Naive thymus-derived CD4-positive, alpha-beta T cell (primary cell): ENCODE data around the gene NCK1. TPM values are rescaled to one million over a fixed set of nuclear protein-coding genes. Genes with fewer than 3 reads are reported as not detected.
A peak's percentile ranks its signal among the peaks of the same experiment; 100 is the strongest.
"Not testable (repeated sequence)": the region's sequence is repeated elsewhere in the genome, so short reads cannot be mapped to it uniquely, and the experiment has no call there.

Experiments
- ATAC-seq: fragments of 150-1000 bp; cut with Tn5 transposase; 2 replicates; pipeline ENCODE4 v1.10.0; 2021; ENCODE audit warnings: mild to moderate bottlenecking, moderate library complexity
- CTCF ChIA-PET: fragments of 350-600 bp; sonication (Branson Sonifier 250); formaldehyde crosslinking; loops from one replicate; lab custom pipeline; 2021; ENCODE audit warnings: antibody characterized with exemption; lab: Charles Lee
- POLR2A ChIA-PET: fragments of 350-600 bp; sonication (Branson Sonifier 250); formaldehyde crosslinking; loops from one replicate; lab custom pipeline; 2021; ENCODE audit warnings: antibody characterized with exemption, inconsistent platforms; lab: Charles Lee
- DNase-seq, 9 donors: peaks; one replicate each; pipeline versions ENCODE4 v3.0.0 to v3.0.0-alpha.2; 2020 to 2022; ENCODE audit warnings: mixed read lengths in 1 of 9
- H3K27ac ChIP-seq: one replicate; pipeline ENCODE4 v1.7.0; 2013; ENCODE audit warnings: mild to moderate bottlenecking, low read depth, low read length, moderate library complexity
- H3K27me3 ChIP-seq, 2 donors: one replicate each; pipeline ENCODE4 v1.7.0; 2013; ENCODE audit warnings: low read length in 2 of 2, mild to moderate bottlenecking in 2 of 2, moderate library complexity in 2 of 2; ENCODE audit not compliant: control insufficient read depth in 2 of 2, insufficient read depth in 2 of 2
- H3K36me3 ChIP-seq, 3 experiments: 1 replicate in 2 of 3; 2 replicates in 1 of 3; pipeline ENCODE4 v1.7.0; 2013; ENCODE audit warnings: low read length in 3 of 3, mild to moderate bottlenecking in 3 of 3, moderate library complexity in 1 of 3; ENCODE audit not compliant: insufficient read depth in 3 of 3, control insufficient read depth in 2 of 3
- H3K4me1 ChIP-seq, 2 donors: one replicate each; pipeline ENCODE4 v1.7.0; 2013; ENCODE audit warnings: low read length in 2 of 2, mild to moderate bottlenecking in 2 of 2, moderate library complexity in 1 of 2; ENCODE audit not compliant: control insufficient read depth in 2 of 2, insufficient read depth in 2 of 2
- H3K4me3 ChIP-seq: 2 replicates; pipeline ENCODE4 v1.7.0; 2013; ENCODE audit warnings: mild to moderate bottlenecking, low read length
- H3K9me3 ChIP-seq, 3 experiments: 1 replicate in 2 of 3; 2 replicates in 1 of 3; pipeline ENCODE4 v1.7.0; 2013; ENCODE audit warnings: low read length in 3 of 3; ENCODE audit not compliant: control insufficient read depth in 2 of 3
- H3K27ac Mint-ChIP-seq, 9 donors: one replicate each; pipeline ENCODE4 v1.8.0; 2020 to 2022; ENCODE audit warnings: mixed read lengths in 9 of 9, mild to moderate bottlenecking in 8 of 9, moderate library complexity in 5 of 9, inconsistent platforms in 2 of 9
- H3K27me3 Mint-ChIP-seq, 5 donors: one replicate each; pipeline ENCODE4 v1.8.0; 2021 to 2022; ENCODE audit warnings: mixed read lengths in 5 of 5, mild to moderate bottlenecking in 1 of 5
- H3K36me3 Mint-ChIP-seq, 5 donors: one replicate each; pipeline ENCODE4 v1.8.0; 2020 to 2022; ENCODE audit warnings: mixed read lengths in 5 of 5, mild to moderate bottlenecking in 3 of 5, inconsistent platforms in 1 of 5
- H3K4me1 Mint-ChIP-seq, 7 donors: one replicate each; pipeline ENCODE4 v1.8.0; 2020 to 2022; ENCODE audit warnings: mixed read lengths in 7 of 7, mild to moderate bottlenecking in 3 of 7, inconsistent platforms in 1 of 7
- H3K4me3 Mint-ChIP-seq, 10 donors: one replicate each; pipeline ENCODE4 v1.8.0; 2020 to 2022; ENCODE audit warnings: mild to moderate bottlenecking in 10 of 10, mixed read lengths in 10 of 10, moderate library complexity in 6 of 10, inconsistent platforms in 2 of 10
- H3K9me3 Mint-ChIP-seq, 11 donors: one replicate each; pipeline ENCODE4 v1.8.0; 2020 to 2022; ENCODE audit warnings: mixed read lengths in 11 of 11, mild to moderate bottlenecking in 4 of 11, inconsistent platforms in 1 of 11, moderate library complexity in 1 of 11
- intact Hi-C, 2 donors: fragments of 100-400 bp; cut with micrococcal nuclease; formaldehyde crosslinking; loops; one replicate each; pipeline ENCODE4 v1.15.1; 2023
- polyA plus RNA-seq, 2 donors: library from polyadenylated mRNA; unstranded; fragments of 300-500 nt; fragmentation: Illumina TruSeq; gene quantifications; one replicate each; pipeline ENCODE4 v1.2.3, GENCODE V29; 2021
- total RNA-seq, 6 experiments: library from RNA in 5 of 6; stranded (reverse) in 5 of 6; gene quantifications; 1 replicate in 5 of 6; 2 replicates in 1 of 6; pipeline ENCODE4 v1.2.3 and lab custom pipeline; 2021 to 2026

Gene NCK1
- total and polyA plus RNA-seq, 7 experiments from 2014 or later, result 39.1 to 59.6 (median 47.3) TPM

- Histone ChIP-seq H3K4me1 (no peaks in the 10 kb centered on the region), H3K27ac (no peak overlapping the region), H3K4me3 (no peak overlapping the region), H3K36me3 (no peaks in the 10 kb centered on the region), H3K9me3 (no peaks in the 10 kb centered on the region), H3K27me3 (no peaks in the 10 kb centered on the region)
- Mint-ChIP-seq H3K4me1 (peaks cover 0 to 8% (median 4%) of the 10 kb centered on the region in 7 donors), H3K27ac (no peak overlapping the region), H3K36me3 (peaks cover 0 to 10% (median 0%) of the 10 kb centered on the region in 5 donors), H3K27me3 (no peaks in the 10 kb centered on the region), H3K9me3 (peaks cover 0 to 4% (median 0%) of the 10 kb centered on the region in 11 donors), H3K4me3 (no peak overlapping the region)
- ChIA-PET POLR2A (no interaction called here), CTCF (no interaction called here)
- DNase-seq, result no peak
- no peak for ATAC-seq
- intact Hi-C loops, result no loop called here
These were observed 99.1 kb downstream of the NCK1 start for GRCh38 chr3:136960838-136961836.

GRCh38 chr3:136962927-136963326 lies 100.9 kb downstream of the NCK1 start:
- no peak for DNase-seq
- POLR2A ChIA-PET, result no interaction called here
- peaks cover 0 to 8% (median 0%) of the 10 kb centered on the region in 7 donors for H3K4me1 Mint-ChIP-seq
- H3K36me3 Mint-ChIP-seq, result peaks cover 0 to 10% (median 0%) of the 10 kb centered on the region in 5 donors
- Histone ChIP-seq H3K4me3 (no peak overlapping the region), H3K27ac (no peak overlapping the region), H3K27me3 (no peaks in the 10 kb centered on the region), H3K4me1 (no peaks in the 10 kb centered on the region), H3K9me3 (no peaks in the 10 kb centered on the region), H3K36me3 (no peaks in the 10 kb centered on the region)
- H3K27ac Mint-ChIP-seq, result no peak overlapping the region
- intact Hi-C loops, result no loop called here
- H3K27me3 Mint-ChIP-seq, result no peaks in the 10 kb centered on the region
- CTCF ChIA-PET, result interaction anchor here (0.7 kb wide), 2 partner anchors 10 to 58 kb away, joined by 3 to 7 read pairs; no protein-coding TSS in a partner anchor
- ATAC-seq, result no peak
- peaks cover 0 to 4% (median 0%) of the 10 kb centered on the region in 11 donors for H3K9me3 Mint-ChIP-seq
- no peak overlapping the region for H3K4me3 Mint-ChIP-seq

GRCh38 chr3:136969539-136969938 lies 107.5 kb downstream of the NCK1 start:
- Mint-ChIP-seq H3K9me3 (peaks cover 0 to 31% (median 13%) of the 10 kb centered on the region in 11 donors), H3K36me3 (peaks cover 3 to 22% (median 9%) of the 10 kb centered on the region in 5 donors)
- H3K27ac Mint-ChIP-seq, H3K27me3 Mint-ChIP-seq, DNase-seq, CTCF ChIA-PET, H3K36me3 ChIP-seq, H3K27ac ChIP-seq, POLR2A ChIA-PET, H3K4me3 ChIP-seq, ATAC-seq, H3K9me3 ChIP-seq, H3K4me1 ChIP-seq, H3K4me1 Mint-ChIP-seq, H3K4me3 Mint-ChIP-seq, intact Hi-C loops, H3K27me3 ChIP-seq: not testable (repeated sequence)

GRCh38 chr3:136973352-136973751 lies 111.3 kb downstream of the NCK1 start:
- Mint-ChIP-seq H3K4me1 (no peaks in the 10 kb centered on the region), H3K9me3 (peaks cover 4 to 44% (median 19%) of the 10 kb centered on the region in 11 donors), H3K4me3 (no peak overlapping the region), H3K27ac (no peak overlapping the region), H3K36me3 (peaks cover 8 to 32% (median 14%) of the 10 kb centered on the region in 5 donors), H3K27me3 (no peaks in the 10 kb centered on the region)
- ChIA-PET POLR2A (no interaction called here), CTCF (no interaction called here)
- DNase-seq (no peak), ATAC-seq (no peak)
- Histone ChIP-seq H3K4me3 (no peak overlapping the region), H3K9me3 (no peaks in the 10 kb centered on the region), H3K27me3 (no peaks in the 10 kb centered on the region), H3K27ac (no peak overlapping the region), H3K36me3 (no peaks in the 10 kb centered on the region), H3K4me1 (no peaks in the 10 kb centered on the region)
- intact Hi-C loops, result no loop called here

GRCh38 chr3:136974670-136975069 lies 112.7 kb downstream of the NCK1 start:
- CTCF ChIA-PET, result no interaction called here
- H3K36me3 Mint-ChIP-seq, result peaks cover 8 to 32% (median 14%) of the 10 kb centered on the region in 5 donors
- intact Hi-C loops, result no loop called here
- no peak overlapping the region for H3K4me3 ChIP-seq
- H3K9me3 ChIP-seq, result no peaks in the 10 kb centered on the region
- H3K9me3 Mint-ChIP-seq, result peaks cover 4 to 40% (median 19%) of the 10 kb centered on the region in 11 donors
- no peaks in the 10 kb centered on the region for H3K27me3 Mint-ChIP-seq
- H3K36me3 ChIP-seq, result no peaks in the 10 kb centered on the region
- no peaks in the 10 kb centered on the region for H3K27me3 ChIP-seq
- H3K4me3 Mint-ChIP-seq, result no peak overlapping the region
- POLR2A ChIA-PET, result no interaction called here
- no peak overlapping the region for H3K27ac ChIP-seq
- no peak for ATAC-seq
- DNase-seq, result no peak
- H3K4me1 Mint-ChIP-seq, result no peaks in the 10 kb centered on the region
- H3K27ac Mint-ChIP-seq, result no peak overlapping the region
- H3K4me1 ChIP-seq, result no peaks in the 10 kb centered on the region

GRCh38 chr3:136979204-136979603 lies 117.2 kb downstream of the NCK1 start:
- peaks cover 0 to 17% (median 9%) of the 10 kb centered on the region in 11 donors for H3K9me3 Mint-ChIP-seq
- ChIA-PET CTCF (interaction anchor here (0.6 kb wide), 1 partner anchor 19 kb away, joined by 4 read pairs; no protein-coding TSS in a partner anchor), POLR2A (no interaction called here)
- DNase-seq (no peak), ATAC-seq (no peak)
- H3K4me3 ChIP-seq, result no peak overlapping the region
- H3K27ac ChIP-seq, result no peak overlapping the region
- H3K27me3 Mint-ChIP-seq, result no peaks in the 10 kb centered on the region
- no peaks in the 10 kb centered on the region for H3K36me3 ChIP-seq
- H3K36me3 Mint-ChIP-seq, result peaks cover 6 to 21% (median 9%) of the 10 kb centered on the region in 5 donors
- no peaks in the 10 kb centered on the region for H3K9me3 ChIP-seq
- H3K4me1 ChIP-seq, result no peaks in the 10 kb centered on the region
- H3K4me3 Mint-ChIP-seq, result no peak overlapping the region
- peaks cover 0 to 3% (median 3%) of the 10 kb centered on the region in 7 donors for H3K4me1 Mint-ChIP-seq
- H3K27me3 ChIP-seq, result no peaks in the 10 kb centered on the region
- intact Hi-C loops, result no loop called here
- H3K27ac Mint-ChIP-seq, result peak overlapping the region in 1 of 9 donors; percentile 31
